Posterior cingulate gyrus (tissue), 11 donors: Measurements from ENCODE around the gene PIAS4.

Experiments
- DNase-seq, 10 donors: peaks; one replicate each; pipeline versions ENCODE4 v3.0.0 to v3.0.0-alpha.2; 2020 to 2021; ENCODE audit warnings: mixed read lengths in 3 of 10
- intact Hi-C: fragments of 100-400 bp; cut with DNase I; formaldehyde crosslinking; loops from one replicate; pipeline ENCODE4 v1.15.1; 2023

PIAS4 gene

DNA sequence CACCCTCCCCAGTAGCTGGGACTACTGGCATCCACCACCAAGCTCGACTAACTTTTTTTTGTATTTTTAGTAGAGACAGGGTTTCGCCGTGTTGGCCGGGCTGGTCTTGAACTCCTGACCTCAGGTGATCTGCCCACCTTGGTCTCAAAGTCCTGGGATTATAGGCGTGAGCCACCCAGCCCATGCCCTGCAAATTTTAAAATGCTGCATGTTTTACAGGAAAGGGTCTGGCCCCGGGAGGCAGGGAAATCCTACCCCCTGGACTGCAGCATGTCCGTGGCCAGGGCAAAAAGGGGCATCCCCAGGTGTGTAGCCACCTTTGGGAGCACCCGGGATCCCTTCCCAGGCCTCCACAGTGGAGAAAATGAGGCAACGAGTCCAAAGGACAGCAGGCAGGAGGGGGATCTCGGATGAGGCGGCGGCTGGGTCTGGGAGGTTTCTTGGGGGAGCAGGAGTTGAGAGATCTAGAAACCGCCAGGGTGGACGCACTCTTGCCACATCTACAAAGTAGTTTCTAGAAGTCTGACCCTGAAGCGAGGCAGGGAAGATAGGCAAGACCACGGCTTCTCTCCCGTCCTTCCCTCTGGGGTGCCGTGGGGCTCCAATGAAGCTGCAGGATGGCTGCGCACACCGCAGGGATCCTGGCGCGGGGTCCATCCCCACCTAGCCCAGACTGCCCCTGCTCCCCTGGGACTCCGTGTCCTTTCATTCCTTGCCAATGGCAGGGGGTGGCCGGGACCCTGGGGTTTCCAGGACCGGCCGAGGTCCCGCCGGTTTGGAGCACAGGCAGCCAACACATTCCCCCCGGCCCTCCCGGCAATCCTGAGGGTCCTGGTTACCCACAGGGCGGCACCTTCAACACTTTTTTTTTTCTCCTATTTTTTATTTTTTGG lies 80.5 kb downstream of the PIAS4 start:
- DNase-seq, result peak in 2 of 10 donors; percentile 66 to 76
- intact Hi-C loops, result no loop called here

DNA sequence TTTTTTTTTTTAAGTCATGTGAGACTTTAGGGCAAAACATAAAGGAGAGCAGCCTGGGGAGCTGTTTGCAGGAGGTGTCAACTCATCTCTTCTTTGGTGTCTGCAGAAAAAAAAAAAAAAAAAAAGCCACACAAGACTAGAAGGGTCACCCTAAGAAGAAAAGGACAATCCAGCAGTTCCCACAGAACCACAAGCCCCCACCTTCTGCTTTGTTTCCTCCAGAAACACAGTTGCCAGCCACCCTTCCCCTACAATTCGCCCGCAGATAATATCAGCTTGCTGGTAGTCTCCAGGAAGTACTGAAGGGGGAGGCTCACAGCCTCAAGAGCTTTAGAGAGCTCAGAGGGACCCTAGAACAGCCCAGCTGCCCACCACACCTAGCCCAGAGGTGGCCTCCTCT lies 81.4 kb downstream of the PIAS4 start:
- no peak for DNase-seq
- intact Hi-C loops, result no loop called here
